Epithelial cell of proximal tubule (primary cell): ENCODE data around the gene ATP8A2. TPM values are rescaled to one million over a fixed set of nuclear protein-coding genes. Genes with fewer than 3 reads are reported as not detected.
"Not testable (repeated sequence)": the region's sequence is repeated elsewhere in the genome, so short reads cannot be mapped to it uniquely, and the experiment has no call there.

Source experiments
- DNase-seq: peaks from one replicate; pipeline ENCODE4 v3.0.0-alpha.2; 2011; ENCODE audit warnings: low read depth
- H3K4me3 ChIP-seq: 2 replicates; pipeline ENCODE4 v1.5.1; 2011; ENCODE audit warnings: low read depth, mild to moderate bottlenecking, low read length
- CTCF ChIP-seq: conservative IDR thresholded peaks from 2 replicates; pipeline ENCODE4 v1.5.1; 2012; ENCODE audit warnings: low read depth, mild to moderate bottlenecking, low read length
- total RNA-seq: library from RNA; depleted of rRNA; stranded (reverse); fragments of >200 nt; gene quantifications from 2 replicates; pipeline ENCODE4 v1.2.3, GENCODE V29; 2015

ATP8A2 gene
- total RNA-seq, 1 donor from 2014 or later: 2.2 TPM

GRCh38 chr13:25816239-25816638, 444.5 kb downstream of the ATP8A2 start:
- no peak overlapping the region for H3K4me3 ChIP-seq
- DNase-seq: no peak
- TF ChIP-seq CTCF: no peak

DNA sequence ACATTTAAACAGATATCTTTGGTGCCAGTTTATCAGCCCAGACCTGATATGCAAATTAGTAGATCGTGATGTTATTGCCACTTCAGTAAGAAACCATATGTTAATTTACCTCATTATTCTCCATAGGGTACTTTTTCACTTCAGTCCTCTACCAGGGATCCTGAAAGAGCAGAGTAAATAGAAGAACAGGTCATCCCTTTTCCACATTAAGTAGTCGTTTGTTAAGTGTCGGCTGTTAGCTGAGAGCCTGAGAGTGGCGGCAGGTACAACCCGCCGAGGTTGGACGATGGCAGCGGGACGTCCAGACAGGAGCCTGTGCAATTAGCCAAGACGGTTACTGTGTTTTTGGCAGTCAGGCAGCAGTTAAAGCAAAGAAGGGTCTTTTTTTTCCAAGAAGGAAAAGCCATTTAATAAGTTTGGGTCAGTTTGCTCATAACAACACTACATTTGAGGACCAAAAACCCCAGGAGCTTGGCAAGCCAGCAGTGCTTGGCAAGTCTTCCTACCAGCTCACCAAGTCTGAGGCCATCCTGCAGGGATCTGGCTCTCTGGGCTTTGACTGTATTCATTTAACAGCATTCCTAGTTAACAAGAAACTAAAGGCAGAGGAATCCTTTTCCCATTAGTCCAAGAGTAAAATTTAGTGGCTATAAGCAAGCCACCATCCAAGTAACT, 448.2 kb downstream of the ATP8A2 start:
- no peak for TF ChIP-seq CTCF
- no peak overlapping the region for H3K4me3 ChIP-seq
- DNase-seq: no peak

DNA sequence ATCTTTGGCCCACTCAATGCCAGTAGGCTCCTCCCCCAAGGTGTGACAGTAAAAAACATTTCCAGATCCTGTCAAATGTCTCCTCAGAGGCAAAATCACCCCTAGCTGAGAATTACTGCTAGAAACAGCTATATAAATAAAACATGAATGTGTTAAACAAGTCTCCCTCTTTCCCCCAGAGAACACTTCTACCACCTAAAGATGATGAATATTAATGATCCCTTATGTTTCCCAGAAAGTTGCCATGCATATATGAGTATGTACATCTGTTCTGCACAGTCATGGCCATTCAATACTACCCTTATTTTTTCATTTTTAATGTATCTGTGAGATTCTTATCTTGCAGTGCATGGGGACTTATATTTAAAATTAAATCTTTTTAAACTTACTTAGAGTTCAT, 450.0 kb downstream of the ATP8A2 start:
- no peak overlapping the region for H3K4me3 ChIP-seq
- no peak for DNase-seq
- TF ChIP-seq CTCF: no peak

- not testable (repeated sequence) for DNase-seq, H3K4me3 ChIP-seq
Measured at GRCh38 chr13:25827221-25827620, 455.4 kb downstream of the ATP8A2 start.

DNA sequence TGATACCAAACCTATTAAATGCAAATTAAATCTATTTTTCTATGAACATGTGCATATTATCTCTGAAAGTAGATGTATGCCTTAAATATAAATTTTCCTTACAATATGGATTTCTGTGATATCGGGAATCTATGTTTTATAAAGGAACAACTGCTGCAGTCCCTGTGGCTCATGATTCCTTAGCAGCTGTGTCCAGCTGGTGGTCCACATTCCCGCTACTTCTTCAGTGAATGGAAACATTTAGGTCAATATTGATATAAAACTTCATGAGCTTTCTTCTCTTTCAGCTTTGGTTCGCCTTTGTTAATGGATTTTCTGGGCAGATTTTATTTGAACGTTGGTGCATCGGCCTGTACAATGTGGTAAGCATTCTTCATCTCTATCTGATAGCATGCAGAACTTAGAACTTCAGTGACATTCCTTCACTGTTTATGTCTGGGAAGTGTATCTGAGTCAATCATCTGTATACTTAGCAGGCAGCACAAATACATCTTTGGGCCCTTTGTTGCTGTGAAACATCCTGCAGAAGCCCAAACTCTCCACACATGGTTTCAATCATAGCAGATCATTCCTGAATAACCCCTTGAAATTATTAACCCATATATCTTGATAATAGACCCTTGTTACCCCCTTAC, 456.2 kb downstream of the ATP8A2 start:
- no peak overlapping the region for H3K4me3 ChIP-seq
- TF ChIP-seq CTCF: no peak
- no peak for DNase-seq

DNA sequence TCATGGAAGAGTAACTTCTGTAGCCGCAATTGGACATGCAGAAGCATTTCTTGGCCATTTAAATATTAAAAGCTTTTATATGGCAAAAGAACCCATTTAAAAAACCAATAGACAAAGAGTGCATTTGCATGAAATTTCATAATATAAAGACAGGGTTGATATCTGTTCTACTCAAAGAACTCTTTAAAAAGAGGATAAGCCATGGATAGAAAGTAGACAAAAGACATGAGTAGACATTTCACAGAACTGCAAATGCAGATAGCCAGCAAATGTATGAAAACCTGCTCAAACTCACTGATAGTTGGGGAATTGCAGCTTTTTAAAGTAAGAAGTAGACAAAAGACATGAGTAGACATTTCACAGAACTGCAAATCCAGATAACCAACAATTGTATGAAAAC, 462.0 kb downstream of the ATP8A2 start:
- TF ChIP-seq CTCF: no peak
- no peak for DNase-seq
- no peak overlapping the region for H3K4me3 ChIP-seq

DNA sequence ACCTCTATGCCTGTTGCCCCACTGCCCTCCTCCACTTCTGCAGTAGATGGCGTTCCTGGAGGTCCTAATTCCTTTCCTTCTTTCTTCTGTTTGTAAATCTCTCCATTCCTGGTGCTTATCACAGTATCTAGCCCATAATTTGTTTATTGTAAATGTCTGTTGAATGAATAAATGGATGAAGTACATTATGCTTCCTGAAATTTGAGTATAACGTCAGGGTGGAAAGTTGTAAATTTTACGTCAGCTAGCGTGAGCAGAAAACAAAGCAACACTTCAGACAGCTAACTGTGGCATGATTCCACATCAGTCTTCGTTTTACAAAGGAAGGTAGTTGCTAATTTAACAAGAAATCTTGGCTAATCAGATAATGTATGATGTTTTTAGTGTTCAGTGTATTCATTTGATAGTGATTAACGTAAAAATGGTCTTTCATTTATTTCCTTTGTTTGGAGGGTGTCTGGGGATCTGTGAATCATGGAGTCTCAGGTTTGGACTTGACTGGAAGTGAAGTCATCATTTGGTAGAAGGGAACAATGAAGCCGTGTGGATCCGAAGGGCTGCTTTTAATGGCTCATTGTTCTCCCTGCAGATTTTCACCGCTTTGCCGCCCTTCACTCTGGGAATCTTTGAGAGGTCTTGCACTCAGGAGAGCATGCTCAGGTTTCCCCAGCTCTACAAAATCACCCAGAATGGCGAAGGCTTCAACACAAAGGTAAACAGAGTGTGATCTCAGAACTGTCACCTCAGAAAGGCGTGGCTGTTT, 465.0 kb downstream of the ATP8A2 start:
- no peak for DNase-seq
- no peak overlapping the region for H3K4me3 ChIP-seq
- TF ChIP-seq CTCF: no peak
